ENCODE measurements around the gene TERT.

TERT gene

GRCh38 chr5:1257841-1258240 lies 37.0 kb downstream of the TERT start:
- Histone ChIP-seq H3K9me2 (replicated peaks; ENCODE audit: insufficient read depth, low read length) (no peaks in the 10 kb centered on the region), H3K27ac (ENCODE audit: low read depth, low read length) (no peak overlapping the region), H3F3A (ENCODE audit: insufficient read depth) (no peaks in the 10 kb centered on the region), H3K9ac (ENCODE audit: low read length) (no peak overlapping the region), H3K27me3 (ENCODE audit: low read length) (no peaks in the 10 kb centered on the region), H3K36me3 (ENCODE audit: low read length) (no peaks in the 10 kb centered on the region), H3K4me3 (ENCODE audit: insufficient read depth, low read length, poor library complexity, severe bottlenecking) (no peak overlapping the region), H2AFZ (ENCODE audit: low read depth, low read length, severe bottlenecking) (no peak overlapping the region), H3K9me3 (ENCODE audit: insufficient read depth, low read length) (no peaks in the 10 kb centered on the region), H4K20me1 (ENCODE audit: low read depth, low read length) (no peaks in the 10 kb centered on the region), H3K79me2 (ENCODE audit: insufficient read depth, low read length) (no peaks in the 10 kb centered on the region), H3K4me2 (ENCODE audit: low read depth, low read length, poor library complexity, severe bottlenecking) (no peak overlapping the region)
- no peak for TF ChIP-seq EZH2phosphoT487 (conservative IDR thresholded peaks at IDR 0.05; ENCODE audit: low read length)
- TF ChIP-seq, protein P1, sequence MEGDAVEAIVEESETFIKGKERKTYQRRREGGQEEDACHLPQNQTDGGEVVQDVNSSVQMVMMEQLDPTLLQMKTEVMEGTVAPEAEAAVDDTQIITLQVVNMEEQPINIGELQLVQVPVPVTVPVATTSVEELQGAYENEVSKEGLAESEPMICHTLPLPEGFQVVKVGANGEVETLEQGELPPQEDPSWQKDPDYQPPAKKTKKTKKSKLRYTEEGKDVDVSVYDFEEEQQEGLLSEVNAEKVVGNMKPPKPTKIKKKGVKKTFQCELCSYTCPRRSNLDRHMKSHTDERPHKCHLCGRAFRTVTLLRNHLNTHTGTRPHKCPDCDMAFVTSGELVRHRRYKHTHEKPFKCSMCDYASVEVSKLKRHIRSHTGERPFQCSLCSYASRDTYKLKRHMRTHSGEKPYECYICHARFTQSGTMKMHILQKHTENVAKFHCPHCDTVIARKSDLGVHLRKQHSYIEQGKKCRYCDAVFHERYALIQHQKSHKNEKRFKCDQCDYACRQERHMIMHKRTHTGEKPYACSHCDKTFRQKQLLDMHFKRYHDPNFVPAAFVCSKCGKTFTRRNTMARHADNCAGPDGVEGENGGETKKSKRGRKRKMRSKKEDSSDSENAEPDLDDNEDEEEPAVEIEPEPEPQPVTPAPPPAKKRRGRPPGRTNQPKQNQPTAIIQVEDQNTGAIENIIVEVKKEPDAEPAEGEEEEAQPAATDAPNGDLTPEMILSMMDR (IDR thresholded peaks at IDR 0.05; ENCODE audit: insufficient read depth, low read length, poor library complexity, severe bottlenecking) = no peak

DNA sequence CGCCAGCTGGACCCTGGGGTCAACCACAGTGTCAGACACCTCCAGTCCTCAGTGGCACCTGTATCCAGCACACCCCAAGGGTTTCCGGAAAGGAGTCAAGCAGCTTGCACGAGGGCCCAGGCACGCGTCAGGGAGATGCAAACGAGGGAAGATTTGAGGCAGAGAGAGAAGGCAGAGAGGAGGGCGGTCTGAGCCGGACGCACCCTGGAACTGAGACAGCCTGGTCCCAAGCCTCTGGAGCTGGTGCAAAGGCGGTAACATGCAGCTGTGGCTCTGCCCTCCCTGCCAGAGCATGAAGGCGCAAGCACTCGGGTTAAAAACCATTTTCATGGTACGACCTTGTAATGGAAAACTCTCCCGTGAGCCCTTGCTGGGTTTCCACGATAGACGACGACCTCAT lies 37.5 kb downstream of the TERT start:
- Histone ChIP-seq H3F3A (ENCODE audit: insufficient read depth) (no peaks in the 10 kb centered on the region), H4K20me1 (ENCODE audit: low read depth, low read length) (no peaks in the 10 kb centered on the region), H3K9ac (ENCODE audit: low read length) (no peak overlapping the region), H3K4me2 (ENCODE audit: low read depth, low read length, poor library complexity, severe bottlenecking) (no peak overlapping the region), H3K4me3 (ENCODE audit: insufficient read depth, low read length, poor library complexity, severe bottlenecking) (no peak overlapping the region), H3K36me3 (ENCODE audit: low read length) (no peaks in the 10 kb centered on the region), H3K27ac (ENCODE audit: low read depth, low read length) (no peak overlapping the region), H3K79me2 (ENCODE audit: insufficient read depth, low read length) (no peaks in the 10 kb centered on the region), H3K9me2 (replicated peaks; ENCODE audit: insufficient read depth, low read length) (no peaks in the 10 kb centered on the region), H3K9me3 (ENCODE audit: insufficient read depth, low read length) (no peaks in the 10 kb centered on the region), H2AFZ (ENCODE audit: low read depth, low read length, severe bottlenecking) (no peak overlapping the region), H3K27me3 (ENCODE audit: low read length) (no peaks in the 10 kb centered on the region)
- TF ChIP-seq EZH2phosphoT487 (conservative IDR thresholded peaks at IDR 0.05; ENCODE audit: low read length) = no peak
- TF ChIP-seq, protein P1 (IDR thresholded peaks at IDR 0.05; ENCODE audit: insufficient read depth, low read length, poor library complexity, severe bottlenecking) = no peak

DNA sequence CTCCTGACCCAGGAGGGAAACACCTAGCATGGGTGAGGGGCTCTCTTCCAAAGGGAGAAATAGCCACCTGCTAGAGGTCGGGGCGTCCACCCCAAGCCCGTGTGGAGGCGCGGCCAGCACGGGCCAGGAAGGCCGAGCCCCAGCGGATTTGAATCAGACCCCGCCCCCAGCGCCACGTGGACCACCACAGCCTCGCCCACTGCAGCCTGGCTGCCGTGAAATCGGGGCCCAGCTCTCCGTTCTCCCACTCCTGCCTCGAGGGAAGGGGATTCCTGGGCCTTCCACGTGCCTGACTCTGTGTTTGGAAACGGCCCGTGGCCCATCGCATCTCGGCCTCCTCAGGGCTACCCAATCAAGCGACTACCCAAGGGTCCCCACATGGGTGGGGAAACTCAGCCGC lies 38.1 kb downstream of the TERT start:
- no peaks in the 10 kb centered on the region for H3K79me2 ChIP-seq (ENCODE audit: insufficient read depth, low read length)
- no peaks in the 10 kb centered on the region for H3F3A ChIP-seq (ENCODE audit: insufficient read depth)
- H3K27me3 ChIP-seq (ENCODE audit: low read length) = no peaks in the 10 kb centered on the region
- no peaks in the 10 kb centered on the region for H3K9me2 ChIP-seq (replicated peaks; ENCODE audit: insufficient read depth, low read length)
- H3K4me2 ChIP-seq (ENCODE audit: low read depth, low read length, poor library complexity, severe bottlenecking) = no peak overlapping the region
- H3K27ac ChIP-seq (ENCODE audit: low read depth, low read length) = no peak overlapping the region
- no peak overlapping the region for H3K4me3 ChIP-seq (ENCODE audit: insufficient read depth, low read length, poor library complexity, severe bottlenecking)
- no peaks in the 10 kb centered on the region for H3K36me3 ChIP-seq (ENCODE audit: low read length)
- H3K9me3 ChIP-seq (ENCODE audit: insufficient read depth, low read length) = no peaks in the 10 kb centered on the region
- TF ChIP-seq, protein P1 (IDR thresholded peaks at IDR 0.05; ENCODE audit: insufficient read depth, low read length, poor library complexity, severe bottlenecking) = no peak
- no peak for TF ChIP-seq EZH2phosphoT487 (conservative IDR thresholded peaks at IDR 0.05; ENCODE audit: low read length)
- H2AFZ ChIP-seq (ENCODE audit: low read depth, low read length, severe bottlenecking) = no peak overlapping the region
- H4K20me1 ChIP-seq (ENCODE audit: low read depth, low read length) = no peaks in the 10 kb centered on the region
- H3K9ac ChIP-seq (ENCODE audit: low read length) = no peak overlapping the region
